K562 (cell line): ENCODE data around the gene SLC19A1. TPM values are rescaled to one million over a fixed set of nuclear protein-coding genes. Genes with fewer than 3 reads are reported as not detected.

ENCODE experiments used
- ARID3B ChIP-seq: fragments of 250-450 bp; sonication (Bioruptor Pico); IDR thresholded peaks from 2 replicates; pipeline ENCODE4 v1.4.0; 2020; ENCODE audit warnings: borderline replicate concordance
- ATF1 ChIP-seq, 2 experiments: fragments of 450-650 bp in 1 of 2; IDR thresholded peaks; 2 replicates each; pipeline ENCODE4 v1.6.1; 2016; ENCODE audit warnings: missing compliant biosample characterization in 1 of 2, missing genetic modification characterization in 1 of 2
- ATF6 ChIP-seq: sonication (generic); formaldehyde crosslinking; IDR thresholded peaks from 2 replicates; pipeline ENCODE4 v1.4.0; 2020; ENCODE audit warnings: mild to moderate bottlenecking, missing genetic modification reagents
- CEBPZ ChIP-seq: fragments of 150-350 bp; IDR thresholded peaks from 2 replicates; pipeline ENCODE4 v1.6.1; 2014; ENCODE audit warnings: low read depth, mild to moderate bottlenecking, low read length, borderline replicate concordance
- CHD2 ChIP-seq: IDR thresholded peaks from 2 replicates; pipeline ENCODE4 v1.6.1; 2011; ENCODE audit warnings: low read depth, low read length
- EGR1 ChIP-seq: fragments of 450-650 bp; conservative IDR thresholded peaks from 2 replicates; pipeline ENCODE4 v1.6.1; 2017; ENCODE audit warnings: mild to moderate bottlenecking
- ESRRA ChIP-seq: fragments of 450-650 bp; IDR thresholded peaks from 2 replicates; pipeline ENCODE4 v1.6.1; 2014; ENCODE audit warnings: low read depth, mild to moderate bottlenecking, moderate library complexity, borderline replicate concordance
- HCFC1 ChIP-seq: IDR thresholded peaks from 2 replicates; pipeline ENCODE4 v1.6.1; 2012; ENCODE audit warnings: low read depth, low read length, improper control_type of control experiment
- HDAC1 ChIP-seq, 2 experiments: fragments of 450-650 bp; IDR thresholded peaks; 2 replicates each; pipeline ENCODE4 v1.6.1; 2016 to 2017; ENCODE audit warnings: inconsistent platforms in 1 of 2, mild to moderate bottlenecking in 1 of 2, moderate library complexity in 1 of 2
- HES1 ChIP-seq: fragments of 450-650 bp; IDR thresholded peaks from 2 replicates; pipeline ENCODE4 v1.6.1; 2016; ENCODE audit warnings: low read depth, mild to moderate bottlenecking, moderate library complexity
- PML ChIP-seq: IDR thresholded peaks from 2 replicates; pipeline ENCODE4 v1.6.1; 2012; ENCODE audit warnings: low read length, inconsistent platforms
- RBM15 ChIP-seq: fragments of 200-400 bp; formaldehyde crosslinking; IDR thresholded peaks from 2 replicates; pipeline ENCODE4 v1.6.1; 2018; ENCODE audit warnings: mild to moderate bottlenecking, low read length, moderate library complexity; ENCODE audit not compliant: insufficient read depth
- RNF2 ChIP-seq: sonication (generic); IDR thresholded peaks from 2 replicates; pipeline ENCODE4 v1.6.1; 2016
- SMARCC2 ChIP-seq: fragments of 450-650 bp; IDR thresholded peaks from 2 replicates; pipeline ENCODE4 v1.6.1; 2017; ENCODE audit warnings: antibody characterized with exemption, moderate library complexity, mild to moderate bottlenecking, low read depth
- TGIF2 ChIP-seq: sonication (generic); formaldehyde crosslinking; IDR thresholded peaks from 2 replicates; pipeline ENCODE4 v1.8.1; 2022; ENCODE audit warnings: mild to moderate bottlenecking, missing genetic modification reagents, moderate library complexity
- ZBED1 ChIP-seq: IDR thresholded peaks from 2 replicates; pipeline ENCODE4 v1.6.1; 2014
- ZFP36 ChIP-seq: fragments of 150-350 bp; IDR thresholded peaks from 2 replicates; pipeline ENCODE4 v1.6.1; 2018; ENCODE audit warnings: low read length, low read depth; ENCODE audit not compliant: partially characterized antibody
- ZNF354B ChIP-seq: fragments of 250-450 bp; sonication (Bioruptor Pico); IDR thresholded peaks from 2 replicates; pipeline ENCODE4 v1.4.0; 2020
- ZNF408 ChIP-seq: fragments of 250-450 bp; sonication (Bioruptor Pico); IDR thresholded peaks from 2 replicates; pipeline ENCODE4 v1.4.0; 2020; ENCODE audit warnings: low read depth, mild to moderate bottlenecking, moderate library complexity
- ZNF436 ChIP-seq: fragments of 250-450, 450-650 bp; sonication (Bioruptor Pico); formaldehyde crosslinking; IDR thresholded peaks from 2 replicates; pipeline ENCODE4 v1.7.0; 2020; ENCODE audit warnings: mild to moderate bottlenecking
- ZNF699 ChIP-seq: fragments of 250-450 bp; sonication (Bioruptor Pico); IDR thresholded peaks from 2 replicates; pipeline ENCODE4 v1.8.0; 2021; ENCODE audit warnings: mild to moderate bottlenecking, moderate library complexity; ENCODE audit not compliant: insufficient replicate concordance
- polyA plus RNA-seq, 8 experiments: library from polyadenylated mRNA; depleted of rRNA in 4 of 8; stranded (reverse) in 5 of 8; unstranded in 3 of 8; fragments of >200 nt; fragmentation: Nextera tagmentation in 2 of 8; fragmentation: Illumina TruSeq in 1 of 8; extraction: Ambion mirVana in 2 of 8; extraction: Trizol in 1 of 8; gene quantifications; 2 replicates each; pipeline versions ENCODE4 v1.2.1 to v1.2.3, GENCODE V29; 2011 to 2014; ENCODE audit warnings: inconsistent platforms in 1 of 8, missing spikeins in 1 of 8
- total RNA-seq, 7 experiments: library from RNA; depleted of rRNA in 6 of 7; stranded (reverse); fragments of >200 nt in 6 of 7; fragmentation: Illumina TruSeq in 2 of 7; extraction: Trizol in 2 of 7; gene quantifications; 2 replicates each; pipeline versions ENCODE4 v1.2.1 to v1.2.3, GENCODE V29; 2011 to 2021; ENCODE audit warnings: low replicate concordance in 1 of 7

SLC19A1 gene
- total and polyA plus RNA-seq, 9 of the 15 experiments (the other 6 are each of a cell fraction or from before 2014, with no cell fraction given): 0.65 to 88.7 (median 12.0) TPM

- TF ChIP-seq ATF1 (CRISPR knock-in tag; IDR thresholded peaks at IDR 0.05) (no peak), ATF1 (tag; IDR thresholded peaks at IDR 0.05) (peak; percentile 87), HDAC1 (IDR thresholded peaks at IDR 0.05) (peak in 1 of 2 experiments; percentile 89; a peak in 2 of 4 replicates), ESRRA (peak; percentile 71; the same call in 1 of the 2 replicates), ZBED1 (no peak), CHD2 (peak; percentile 42; the same call in 1 of the 2 replicates), TGIF2 (CRISPR knock-in tag) (no peak; the same call in 1 of the 2 replicates), CEBPZ (no peak), RBM15 (no peak), ATF6 (CRISPR knock-in tag) (no peak), ZNF436 (CRISPR knock-in tag) (no peak), HCFC1 (peak; percentile 41; the same call in 1 of the 2 replicates), RNF2 (no peak), PML (no peak), HES1 (no peak), ZNF699 (no peak), EGR1 (peak; percentile 3; the same call in 1 of the 2 replicates), ZNF354B (CRISPR knock-in tag) (no peak), SMARCC2 (no peak), ZNF408 (no peak), ARID3B (CRISPR knock-in tag) (no peak), ZFP36 (peak; percentile 16)
Measured at GRCh38 chr21:45555557-45556301, 13.5 kb upstream of the SLC19A1 start (continued).
